Medulla oblongata (tissue), 1 donor: ENCODE results near the gene ABCA4.
"Not testable (repeated sequence)": the region's sequence is repeated elsewhere in the genome, so short reads cannot be mapped to it uniquely, and the experiment has no call there.

Source experiments
- DNase-seq: peaks from one replicate; pipeline ENCODE4 v3.0.0-alpha.2; 2015; ENCODE audit errors: extremely low spot score

Gene ABCA4

GRCh38 chr1:94004924-94005323 is 116.0 kb downstream of the ABCA4 start:
- no peak for DNase-seq

DNA sequence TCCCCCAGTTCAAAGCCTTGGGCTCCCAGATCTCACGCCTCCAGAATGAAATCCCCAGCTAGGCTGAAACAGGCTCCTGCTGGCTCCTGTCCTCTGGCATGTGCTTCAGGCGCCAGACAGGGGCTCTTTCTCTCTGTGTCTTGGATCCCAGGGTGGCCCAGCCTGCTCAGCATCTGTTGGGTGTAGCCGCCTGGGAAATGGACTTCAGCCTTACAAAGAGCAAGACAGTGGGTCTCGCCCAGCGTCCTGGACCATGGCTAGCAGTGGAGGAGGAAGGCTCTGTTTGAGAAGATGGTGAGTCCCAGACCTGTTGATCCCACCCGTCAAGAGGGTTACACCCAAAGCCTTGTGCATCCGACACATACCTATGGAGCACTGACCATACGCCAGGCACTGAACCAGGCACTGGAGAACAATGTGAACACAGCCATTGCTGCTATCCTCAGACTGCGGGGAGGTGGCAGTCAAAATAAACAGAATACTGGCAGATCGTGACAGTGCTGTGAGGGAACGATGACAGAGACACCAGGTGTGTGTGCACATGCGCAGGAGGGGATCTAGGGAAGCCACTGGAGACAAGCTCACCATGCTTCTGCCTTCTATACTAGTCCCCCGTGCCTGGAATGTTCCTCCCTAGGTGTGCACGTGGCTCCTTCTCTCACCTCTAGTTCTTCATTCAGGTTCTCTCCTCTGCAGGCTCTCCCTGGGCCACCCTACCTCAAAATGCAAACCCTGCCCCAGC is 118.7 kb downstream of the ABCA4 start:
- no peak for DNase-seq

- no peak for DNase-seq
Observed at GRCh38 chr1:94001397-94002045, 119.4 kb downstream of the ABCA4 start.

GRCh38 chr1:94000510-94001282 is 120.3 kb downstream of the ABCA4 start:
- DNase-seq: no peak

DNA sequence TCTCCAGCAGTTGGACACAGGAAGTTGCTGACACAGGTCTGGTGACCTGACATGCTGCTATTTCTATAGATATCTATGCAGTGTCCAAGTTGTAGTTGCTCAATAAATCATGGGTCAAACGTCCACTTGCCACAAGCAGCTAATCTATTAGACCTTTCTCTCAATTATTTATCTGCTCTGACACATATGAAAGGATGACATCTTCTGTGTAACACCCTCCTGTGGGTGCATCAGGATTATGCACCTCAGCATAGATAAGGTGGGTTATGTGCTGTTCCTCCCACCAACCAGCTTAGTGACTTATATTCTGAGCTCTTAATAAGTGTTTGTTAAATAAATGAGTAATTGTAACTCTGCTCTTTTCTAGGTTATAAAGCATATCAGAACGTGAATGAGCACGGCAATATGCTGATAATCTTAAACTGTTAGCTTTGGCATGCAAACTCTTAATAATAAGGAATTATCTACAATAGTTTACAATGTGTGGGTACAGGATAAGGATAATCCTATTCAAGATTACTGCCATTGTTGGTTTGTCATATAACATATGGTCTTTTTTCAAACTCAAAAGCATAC is 121.0 kb downstream of the ABCA4 start:
- no peak for DNase-seq

GRCh38 chr1:93998532-93998931 is 122.4 kb downstream of the ABCA4 start:
- not testable (repeated sequence) for DNase-seq

DNA sequence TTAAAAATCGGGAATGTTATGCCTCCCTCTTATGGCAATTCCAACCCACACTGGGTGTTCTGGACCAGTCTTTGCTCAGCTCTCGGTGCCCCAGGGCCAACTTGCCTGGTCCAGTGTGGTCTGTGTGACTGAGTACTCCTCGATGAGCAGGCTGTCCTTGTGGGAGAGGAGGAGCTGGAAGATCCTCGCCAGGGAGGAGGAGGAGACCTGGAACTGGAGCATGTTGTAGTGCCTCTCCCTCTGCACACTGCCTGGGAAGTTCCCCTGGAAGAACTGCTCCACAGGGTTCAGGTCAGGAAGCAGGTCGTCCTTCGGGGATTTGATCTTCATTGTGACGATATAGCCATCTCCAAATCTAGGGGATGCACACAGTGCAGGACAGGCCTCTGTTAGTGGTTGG is 123.2 kb downstream of the ABCA4 start:
- no peak for DNase-seq

- no peak for DNase-seq
Observed at GRCh38 chr1:93995837-93996536, 125.0 kb downstream of the ABCA4 start.

DNA sequence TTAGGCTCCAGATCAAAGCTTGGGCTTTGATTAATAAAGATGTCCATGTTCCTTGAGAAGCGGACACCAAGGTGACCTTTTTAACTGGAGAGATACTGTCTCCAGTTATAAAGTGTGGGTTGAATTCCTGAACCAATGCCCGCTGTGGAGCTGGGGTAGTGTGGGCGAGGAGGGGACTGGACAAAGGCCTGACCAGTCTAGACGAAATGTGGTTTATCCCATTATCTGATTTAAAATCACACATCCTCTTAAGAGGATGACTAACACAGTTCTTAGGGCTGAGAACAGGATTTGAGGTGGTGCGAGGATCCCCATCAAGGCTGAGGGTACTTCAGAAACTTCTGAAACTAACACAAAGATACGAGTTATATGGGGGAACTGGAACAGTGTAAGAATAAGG is 127.2 kb downstream of the ABCA4 start:
- DNase-seq: no peak

GRCh38 chr1:93992954-93993353 is 128.0 kb downstream of the ABCA4 start:
- no peak for DNase-seq

DNA sequence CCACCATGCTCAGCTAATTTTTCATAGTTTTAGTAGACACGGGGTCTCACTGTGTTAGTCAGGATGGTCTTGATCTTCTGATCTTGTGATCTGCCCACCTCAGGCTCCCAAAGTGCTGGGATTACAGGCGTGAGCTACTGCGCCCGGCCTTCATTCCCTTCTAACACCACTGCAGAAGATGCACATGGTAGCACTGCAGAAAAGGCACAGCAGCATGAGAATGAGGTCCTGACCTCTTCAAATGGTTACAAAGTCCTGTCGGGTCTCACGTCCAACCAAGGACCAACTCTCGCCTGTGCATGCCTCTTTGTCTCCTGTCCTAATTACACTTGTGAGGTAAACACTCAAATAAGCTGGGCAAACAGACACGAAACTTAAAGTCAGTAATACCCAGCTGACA is 128.8 kb downstream of the ABCA4 start:
- DNase-seq: no peak

DNA sequence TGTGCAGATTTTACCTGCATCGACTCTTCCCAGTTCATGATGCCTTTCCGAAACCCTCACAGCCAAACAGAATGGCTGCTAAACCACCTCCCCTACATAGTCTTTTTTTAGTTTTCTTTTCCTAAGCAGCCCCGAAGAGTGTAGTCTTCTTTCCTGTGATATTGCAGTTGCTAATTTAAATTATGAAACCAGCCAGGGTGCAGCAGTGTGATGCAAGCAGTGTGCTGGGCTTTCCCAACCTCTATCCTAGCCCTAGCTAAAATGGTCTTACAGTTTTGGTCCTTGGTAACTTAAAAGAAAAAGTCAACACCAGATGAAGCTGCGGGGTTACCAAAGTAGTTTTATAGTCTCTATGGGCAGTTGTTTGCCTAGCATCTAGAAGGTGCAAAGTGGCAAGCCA is 129.7 kb downstream of the ABCA4 start:
- DNase-seq: no peak

DNA sequence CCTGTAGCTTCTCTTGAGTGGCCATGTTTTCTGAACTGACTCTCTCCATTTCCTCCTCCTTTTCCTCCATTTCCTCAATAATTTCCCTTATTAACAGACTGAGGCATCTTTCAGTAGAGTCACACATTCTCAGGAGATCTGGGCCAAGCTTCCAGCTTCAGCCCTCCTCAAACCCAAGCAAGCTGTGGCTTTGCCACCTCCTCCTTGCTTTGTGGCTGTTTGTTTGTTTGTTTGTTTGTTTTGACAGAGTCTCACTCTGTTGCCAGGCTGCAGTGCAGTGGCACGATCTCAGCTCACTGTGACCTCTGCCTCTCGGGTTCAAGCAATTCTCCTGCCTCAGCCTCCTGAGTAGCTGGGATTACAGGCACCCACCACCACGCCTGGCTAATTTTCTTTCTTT is 130.5 kb downstream of the ABCA4 start:
- DNase-seq: not testable (repeated sequence)

DNA sequence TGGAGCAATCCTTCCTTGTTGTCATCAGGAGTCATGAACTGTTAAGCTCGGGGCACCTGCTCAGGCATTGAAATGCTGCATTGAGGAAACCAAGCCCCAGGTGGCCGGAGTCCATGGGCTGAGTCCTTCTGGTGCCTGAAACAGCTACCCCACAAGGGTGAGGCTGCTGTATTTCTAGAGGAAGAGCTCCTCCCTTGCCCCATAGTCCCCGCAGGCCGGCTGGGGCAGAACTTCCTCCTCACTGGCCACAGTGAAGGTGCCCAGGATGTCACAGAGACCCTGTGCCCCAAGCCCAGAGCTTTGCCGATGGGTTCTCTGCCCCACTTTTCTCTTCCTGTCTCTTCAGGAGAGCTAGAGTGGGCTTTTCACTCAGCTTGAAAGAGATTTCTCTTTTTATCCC is 130.9 kb downstream of the ABCA4 start:
- DNase-seq: no peak

GRCh38 chr1:93989601-93990000 is 131.3 kb downstream of the ABCA4 start:
- DNase-seq: no peak

- DNase-seq: no peak
Observed at GRCh38 chr1:93988634-93989350, 132.2 kb downstream of the ABCA4 start.

GRCh38 chr1:93981274-93981667 is 139.7 kb downstream of the ABCA4 start:
- no peak for DNase-seq

DNA sequence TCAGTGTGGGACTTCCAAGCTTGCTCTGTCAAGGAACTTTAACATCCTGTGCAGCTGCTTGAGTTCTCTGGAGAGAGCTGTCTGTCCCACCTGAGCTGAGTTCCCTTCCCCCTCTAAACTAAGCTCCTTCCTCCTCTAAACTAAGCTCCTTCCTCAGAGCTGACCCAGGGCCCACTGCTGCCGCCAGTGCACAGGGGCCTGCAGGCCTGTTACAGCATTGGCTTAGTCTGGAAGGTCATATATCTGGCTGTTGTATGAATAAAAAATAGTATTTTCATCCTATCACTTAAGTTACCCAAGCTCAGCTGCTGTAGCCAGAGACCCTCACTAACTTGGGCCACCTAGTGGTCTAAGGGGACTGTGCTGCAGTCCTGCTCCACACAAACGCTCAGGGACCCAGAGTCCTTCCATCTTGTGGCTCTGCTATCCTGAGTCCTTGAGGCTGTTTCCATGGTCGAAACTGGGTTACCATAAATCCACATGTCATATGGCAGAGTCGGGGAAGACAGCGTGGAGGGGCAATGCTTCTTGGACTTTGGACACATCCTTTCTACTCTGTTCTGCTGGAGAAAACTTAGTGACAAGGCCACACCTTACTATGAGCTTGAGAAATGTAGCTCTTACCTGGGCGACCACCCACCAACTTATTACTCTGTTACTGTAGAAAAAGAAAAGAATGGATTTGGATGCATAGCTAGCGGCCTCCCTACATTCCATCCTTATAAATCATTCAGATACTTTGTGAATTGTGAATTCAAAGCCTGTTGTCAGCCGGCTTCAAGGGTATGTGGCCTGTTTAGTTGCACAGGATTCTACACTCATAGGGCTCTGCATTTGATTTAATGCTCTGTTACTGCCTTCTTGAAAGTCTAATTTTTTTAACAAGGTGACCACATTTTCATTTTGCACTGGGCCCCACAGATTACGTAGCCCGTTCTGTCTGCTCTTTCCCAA is 140.4 kb downstream of the ABCA4 start:
- DNase-seq: no peak

DNA sequence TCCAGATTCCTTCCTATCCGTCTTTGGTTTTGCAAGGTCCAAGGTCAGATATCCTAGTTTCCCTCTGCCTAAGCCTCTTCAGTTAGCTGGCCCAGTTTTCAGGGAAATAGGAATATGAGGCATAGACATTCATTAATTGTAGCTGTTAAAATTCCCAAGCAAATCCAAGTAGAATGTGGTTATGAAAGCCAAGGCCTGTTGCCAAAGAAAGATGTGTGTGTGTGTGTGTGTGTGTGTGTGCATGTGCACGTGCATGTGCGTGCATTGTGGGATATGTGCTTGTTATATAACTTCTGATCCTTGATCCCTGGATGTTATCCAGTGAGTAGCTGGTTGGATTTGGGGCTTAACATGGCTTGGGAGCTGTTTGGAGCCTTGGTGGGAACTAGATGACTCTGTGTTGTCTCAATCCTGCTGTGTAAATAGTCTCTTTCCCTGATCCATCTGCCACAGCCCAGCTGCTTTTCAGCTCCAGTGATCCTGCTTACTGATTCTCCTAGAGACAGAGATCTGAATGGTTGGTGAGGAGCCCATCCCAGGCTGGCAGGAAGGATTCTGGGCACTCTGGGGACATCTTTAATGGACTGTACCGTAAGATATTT is 141.1 kb downstream of the ABCA4 start:
- DNase-seq: peak; percentile 3
